GM21737 (cell line): Measurements from ENCODE around the gene PIWIL4.

ENCODE experiments used
- ATAC-seq: cut with Tn5 transposase; IDR thresholded peaks from one replicate; pipeline ENCODE4 v1.9.1; 2021; ENCODE audit warnings: mild to moderate bottlenecking, moderate library complexity; ENCODE audit not compliant: unreplicated experiment

The PIWIL4 gene

GRCh38 chr11:94567181-94567670 is at the start of gene PIWIL4:
Gene PIWIL4 (plus strand): TSS chr11:94567368. CDS start chr11:94567519, 151 bp downstream.
- no peak for ATAC-seq

GRCh38 chr11:94518300-94518699 is 48.9 kb upstream of the PIWIL4 start:
- ATAC-seq: no peak

- no peak for ATAC-seq
Measured at GRCh38 chr11:94519478-94520084, 47.6 kb upstream of the PIWIL4 start.

- ATAC-seq: no peak
Measured at GRCh38 chr11:94521684-94522083, 45.5 kb upstream of the PIWIL4 start.

GRCh38 chr11:94524341-94524740 is 42.8 kb upstream of the PIWIL4 start:
- ATAC-seq: no peak

- no peak for ATAC-seq
Measured at GRCh38 chr11:94525546-94526324, 41.4 kb upstream of the PIWIL4 start.

GRCh38 chr11:94526645-94527438 is 40.3 kb upstream of the PIWIL4 start:
- no peak for ATAC-seq

GRCh38 chr11:94528551-94528950 is 38.6 kb upstream of the PIWIL4 start:
- ATAC-seq: no peak

- no peak for ATAC-seq
Measured at GRCh38 chr11:94532211-94532610, 35.0 kb upstream of the PIWIL4 start.

- no peak for ATAC-seq
Measured at GRCh38 chr11:94533206-94533605, 34.0 kb upstream of the PIWIL4 start.

- ATAC-seq: no peak
Measured at GRCh38 chr11:94533696-94534630, 33.2 kb upstream of the PIWIL4 start.

GRCh38 chr11:94536386-94536785 is 30.8 kb upstream of the PIWIL4 start:
- ATAC-seq: no peak

- no peak for ATAC-seq
Measured at GRCh38 chr11:94537031-94537600, 30.1 kb upstream of the PIWIL4 start.

- no peak for ATAC-seq
Measured at GRCh38 chr11:94539420-94539819, 27.7 kb upstream of the PIWIL4 start.

- ATAC-seq: peak; percentile 82
Measured at GRCh38 chr11:94543695-94544645, 23.2 kb upstream of the PIWIL4 start, which contains the start of gene FUT4. Gene FUT4 (plus strand): TSS chr11:94543921. CDS start chr11:94544134, 213 bp downstream.

- ATAC-seq: no peak
Measured at GRCh38 chr11:94544646-94545263, 22.4 kb upstream of the PIWIL4 start.

GRCh38 chr11:94545264-94546161 is 21.7 kb upstream of the PIWIL4 start:
- ATAC-seq: no peak

GRCh38 chr11:94546162-94546470 is 21.1 kb upstream of the PIWIL4 start:
- ATAC-seq: no peak
